KBM-7 (cell line): ENCODE results near the gene AKT3.
"Not testable (repeated sequence)": the region's sequence is repeated elsewhere in the genome, so short reads cannot be mapped to it uniquely, and the experiment has no call there.

Experiments
- DNase-seq: peaks from one replicate; pipeline ENCODE4 v3.0.0-alpha.2; 2015
- in situ Hi-C: fragments of 300-500 bp; cut with MboI; formaldehyde crosslinking; loops from 2 replicates; pipeline ENCODE4 v1.14.3; 2020; ENCODE audit warnings: low sequenced_read_pairs, low pct_unique_long_range_greater_than_20kb, mixed read lengths

Gene AKT3

GRCh38 chr1:243850202-243850451 is at the start of gene AKT3:
Gene AKT3, minus strand, starts transcription at chr1:243850243. Its CDS starts 7,073 bp downstream, at chr1:243843170.
- DNase-seq, result no peak
- in situ Hi-C loops, result no loop called here

GRCh38 chr1:243898278-243898677 is 48.2 kb upstream of the AKT3 start:
- in situ Hi-C loops, result no loop called here
- no peak for DNase-seq

GRCh38 chr1:243896313-243896712 is 46.3 kb upstream of the AKT3 start:
- in situ Hi-C loops, result no loop called here
- no peak for DNase-seq

GRCh38 chr1:243892456-243892855 is 42.4 kb upstream of the AKT3 start:
- DNase-seq, result no peak
- in situ Hi-C loops, result no loop called here

- in situ Hi-C loops, result no loop called here
- no peak for DNase-seq
Observed at GRCh38 chr1:243890576-243890975, 40.5 kb upstream of the AKT3 start.

GRCh38 chr1:243885806-243886205 is 35.8 kb upstream of the AKT3 start:
- in situ Hi-C loops, result no loop called here
- no peak for DNase-seq

GRCh38 chr1:243884603-243885002 is 34.6 kb upstream of the AKT3 start:
- in situ Hi-C loops, result no loop called here
- DNase-seq, result no peak

- no peak for DNase-seq
- in situ Hi-C loops, result no loop called here
Observed at GRCh38 chr1:243883551-243883950, 33.5 kb upstream of the AKT3 start.

GRCh38 chr1:243882276-243882675 is 32.2 kb upstream of the AKT3 start:
- in situ Hi-C loops, result no loop called here
- DNase-seq, result no peak

- in situ Hi-C loops, result not testable (repeated sequence)
Observed at GRCh38 chr1:243877058-243877457, 27.0 kb upstream of the AKT3 start.

GRCh38 chr1:243855616-243856318 is 5.7 kb upstream of the AKT3 start:
- in situ Hi-C loops, result no loop called here
- no peak for DNase-seq

More at GRCh38 chr1:243877058-243877457, 27.0 kb upstream of the AKT3 start:
- not testable (repeated sequence) for DNase-seq

GRCh38 chr1:243851765-243852164 is 1.7 kb upstream of the AKT3 start:
- in situ Hi-C loops, result no loop called here
- no peak for DNase-seq

GRCh38 chr1:243851257-243851756 is 1.3 kb upstream of the AKT3 start:
- no peak for DNase-seq
- in situ Hi-C loops, result no loop called here

- in situ Hi-C loops, result no loop called here
Observed at GRCh38 chr1:243850452-243851256, 611 bp upstream of the AKT3 start.

GRCh38 chr1:243849421-243850201 is 432 bp downstream of the AKT3 start:
- DNase-seq, result no peak
- in situ Hi-C loops, result no loop called here

More at GRCh38 chr1:243850452-243851256, 611 bp upstream of the AKT3 start:
- DNase-seq, result peak; percentile 41

- in situ Hi-C loops, result no loop called here
Observed at GRCh38 chr1:243848858-243849420, 1.1 kb downstream of the AKT3 start.

GRCh38 chr1:243848165-243848857 is 1.7 kb downstream of the AKT3 start:
- in situ Hi-C loops, result no loop called here
- peak; percentile 18 for DNase-seq

More at GRCh38 chr1:243848858-243849420, 1.1 kb downstream of the AKT3 start:
- DNase-seq, result peak; percentile 17

- in situ Hi-C loops, result no loop called here
- no peak for DNase-seq
Observed at GRCh38 chr1:243846761-243847160, 3.3 kb downstream of the AKT3 start.

GRCh38 chr1:243845888-243846287 is 4.2 kb downstream of the AKT3 start:
- DNase-seq, result no peak
- in situ Hi-C loops, result no loop called here
